ENCODE measurements around the gene RAB11FIP3.

DNA sequence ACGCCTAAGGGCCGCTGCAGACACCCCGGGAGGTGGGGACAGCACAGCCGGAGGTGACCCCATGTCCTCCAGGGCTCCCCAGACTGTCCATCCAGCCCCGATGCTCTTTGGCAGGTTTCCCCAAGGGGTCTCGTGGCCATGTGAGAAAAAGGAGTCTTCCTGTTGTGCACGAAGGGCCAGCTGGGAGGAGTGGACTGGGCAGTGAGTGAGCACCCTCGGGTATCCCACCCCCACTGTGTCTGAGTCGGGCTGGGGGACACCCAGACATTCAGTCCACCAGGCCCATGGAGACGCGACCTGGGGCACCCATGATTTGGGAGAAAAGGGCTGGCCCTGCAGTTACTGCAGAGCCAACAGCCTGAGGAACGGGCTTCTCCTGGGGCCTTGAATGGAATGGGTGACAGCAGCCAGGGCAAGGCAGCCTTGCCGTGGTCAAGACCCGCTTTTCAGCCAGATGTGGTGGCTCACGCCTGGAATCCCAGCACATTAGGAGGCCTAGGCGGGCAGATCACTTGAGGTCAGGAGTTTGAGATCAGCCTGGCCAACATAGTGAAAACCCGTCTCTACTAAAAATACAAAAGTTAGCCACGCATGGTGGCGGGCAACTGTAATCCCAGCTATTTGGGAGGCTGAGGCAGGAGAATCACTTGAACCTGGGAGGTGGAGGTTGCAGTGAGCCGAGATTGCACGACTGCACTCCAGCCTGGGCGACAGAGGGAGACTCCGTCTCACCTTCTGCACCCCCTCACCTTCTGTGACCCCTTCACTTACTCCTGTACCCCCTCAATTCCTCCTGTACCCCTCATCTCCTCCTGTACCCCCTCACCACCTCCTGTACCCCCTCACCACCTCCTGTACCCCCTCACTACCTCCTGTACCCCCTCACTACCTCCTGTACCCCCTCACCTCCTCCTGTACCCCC lies 78.0 kb downstream of the RAB11FIP3 start:
- TF ChIP-seq, protein P1, sequence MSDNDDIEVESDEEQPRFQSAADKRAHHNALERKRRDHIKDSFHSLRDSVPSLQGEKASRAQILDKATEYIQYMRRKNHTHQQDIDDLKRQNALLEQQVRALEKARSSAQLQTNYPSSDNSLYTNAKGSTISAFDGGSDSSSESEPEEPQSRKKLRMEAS (IDR thresholded peaks at IDR 0.05): no peak
- TF ChIP-seq, protein P2, sequence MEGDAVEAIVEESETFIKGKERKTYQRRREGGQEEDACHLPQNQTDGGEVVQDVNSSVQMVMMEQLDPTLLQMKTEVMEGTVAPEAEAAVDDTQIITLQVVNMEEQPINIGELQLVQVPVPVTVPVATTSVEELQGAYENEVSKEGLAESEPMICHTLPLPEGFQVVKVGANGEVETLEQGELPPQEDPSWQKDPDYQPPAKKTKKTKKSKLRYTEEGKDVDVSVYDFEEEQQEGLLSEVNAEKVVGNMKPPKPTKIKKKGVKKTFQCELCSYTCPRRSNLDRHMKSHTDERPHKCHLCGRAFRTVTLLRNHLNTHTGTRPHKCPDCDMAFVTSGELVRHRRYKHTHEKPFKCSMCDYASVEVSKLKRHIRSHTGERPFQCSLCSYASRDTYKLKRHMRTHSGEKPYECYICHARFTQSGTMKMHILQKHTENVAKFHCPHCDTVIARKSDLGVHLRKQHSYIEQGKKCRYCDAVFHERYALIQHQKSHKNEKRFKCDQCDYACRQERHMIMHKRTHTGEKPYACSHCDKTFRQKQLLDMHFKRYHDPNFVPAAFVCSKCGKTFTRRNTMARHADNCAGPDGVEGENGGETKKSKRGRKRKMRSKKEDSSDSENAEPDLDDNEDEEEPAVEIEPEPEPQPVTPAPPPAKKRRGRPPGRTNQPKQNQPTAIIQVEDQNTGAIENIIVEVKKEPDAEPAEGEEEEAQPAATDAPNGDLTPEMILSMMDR (IDR thresholded peaks at IDR 0.05 in 2 of 3, conservative IDR thresholded peaks at IDR 0.05 in 1 of 3; ENCODE audit: borderline replicate concordance in 1 of 3, insufficient read depth in 1 of 3, low read depth in 2 of 3, low read length in 2 of 3): no peak
- TF ChIP-seq, protein P3, sequence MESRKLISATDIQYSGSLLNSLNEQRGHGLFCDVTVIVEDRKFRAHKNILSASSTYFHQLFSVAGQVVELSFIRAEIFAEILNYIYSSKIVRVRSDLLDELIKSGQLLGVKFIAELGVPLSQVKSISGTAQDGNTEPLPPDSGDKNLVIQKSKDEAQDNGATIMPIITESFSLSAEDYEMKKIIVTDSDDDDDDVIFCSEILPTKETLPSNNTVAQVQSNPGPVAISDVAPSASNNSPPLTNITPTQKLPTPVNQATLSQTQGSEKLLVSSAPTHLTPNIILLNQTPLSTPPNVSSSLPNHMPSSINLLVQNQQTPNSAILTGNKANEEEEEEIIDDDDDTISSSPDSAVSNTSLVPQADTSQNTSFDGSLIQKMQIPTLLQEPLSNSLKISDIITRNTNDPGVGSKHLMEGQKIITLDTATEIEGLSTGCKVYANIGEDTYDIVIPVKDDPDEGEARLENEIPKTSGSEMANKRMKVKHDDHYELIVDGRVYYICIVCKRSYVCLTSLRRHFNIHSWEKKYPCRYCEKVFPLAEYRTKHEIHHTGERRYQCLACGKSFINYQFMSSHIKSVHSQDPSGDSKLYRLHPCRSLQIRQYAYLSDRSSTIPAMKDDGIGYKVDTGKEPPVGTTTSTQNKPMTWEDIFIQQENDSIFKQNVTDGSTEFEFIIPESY (IDR thresholded peaks at IDR 0.05; ENCODE audit: extremely low read depth, insufficient replicate concordance, low read length): no peak
- no peak for TF ChIP-seq CEBPB (IDR thresholded peaks at IDR 0.05; ENCODE audit: low read depth)
- no peak for TF ChIP-seq SRF (IDR thresholded peaks at IDR 0.05; ENCODE audit: low read depth)
- no peak for TF ChIP-seq POLR2A (IDR thresholded peaks at IDR 0.05; ENCODE audit: borderline replicate concordance, extremely low read depth, insufficient read depth, insufficient read length)
- TF ChIP-seq, protein P4, sequence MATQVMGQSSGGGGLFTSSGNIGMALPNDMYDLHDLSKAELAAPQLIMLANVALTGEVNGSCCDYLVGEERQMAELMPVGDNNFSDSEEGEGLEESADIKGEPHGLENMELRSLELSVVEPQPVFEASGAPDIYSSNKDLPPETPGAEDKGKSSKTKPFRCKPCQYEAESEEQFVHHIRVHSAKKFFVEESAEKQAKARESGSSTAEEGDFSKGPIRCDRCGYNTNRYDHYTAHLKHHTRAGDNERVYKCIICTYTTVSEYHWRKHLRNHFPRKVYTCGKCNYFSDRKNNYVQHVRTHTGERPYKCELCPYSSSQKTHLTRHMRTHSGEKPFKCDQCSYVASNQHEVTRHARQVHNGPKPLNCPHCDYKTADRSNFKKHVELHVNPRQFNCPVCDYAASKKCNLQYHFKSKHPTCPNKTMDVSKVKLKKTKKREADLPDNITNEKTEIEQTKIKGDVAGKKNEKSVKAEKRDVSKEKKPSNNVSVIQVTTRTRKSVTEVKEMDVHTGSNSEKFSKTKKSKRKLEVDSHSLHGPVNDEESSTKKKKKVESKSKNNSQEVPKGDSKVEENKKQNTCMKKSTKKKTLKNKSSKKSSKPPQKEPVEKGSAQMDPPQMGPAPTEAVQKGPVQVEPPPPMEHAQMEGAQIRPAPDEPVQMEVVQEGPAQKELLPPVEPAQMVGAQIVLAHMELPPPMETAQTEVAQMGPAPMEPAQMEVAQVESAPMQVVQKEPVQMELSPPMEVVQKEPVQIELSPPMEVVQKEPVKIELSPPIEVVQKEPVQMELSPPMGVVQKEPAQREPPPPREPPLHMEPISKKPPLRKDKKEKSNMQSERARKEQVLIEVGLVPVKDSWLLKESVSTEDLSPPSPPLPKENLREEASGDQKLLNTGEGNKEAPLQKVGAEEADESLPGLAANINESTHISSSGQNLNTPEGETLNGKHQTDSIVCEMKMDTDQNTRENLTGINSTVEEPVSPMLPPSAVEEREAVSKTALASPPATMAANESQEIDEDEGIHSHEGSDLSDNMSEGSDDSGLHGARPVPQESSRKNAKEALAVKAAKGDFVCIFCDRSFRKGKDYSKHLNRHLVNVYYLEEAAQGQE (IDR thresholded peaks at IDR 0.05; ENCODE audit: low read depth): no peak
- no peak for TF ChIP-seq ZNF274 (IDR thresholded peaks at IDR 0.05; ENCODE audit: low read depth, low read length)
- TF ChIP-seq EGR1 (IDR thresholded peaks at IDR 0.05; ENCODE audit: low read depth): no peak
- no peak for TF ChIP-seq FOSL1 (IDR thresholded peaks at IDR 0.05; ENCODE audit: low read depth)
- TF ChIP-seq RAD21 (IDR thresholded peaks at IDR 0.05; ENCODE audit: low read depth): no peak
- no peak for TF ChIP-seq JUND (IDR thresholded peaks at IDR 0.05)
- no peak for TF ChIP-seq TCF7L2 (IDR thresholded peaks at IDR 0.05; ENCODE audit: borderline replicate concordance, extremely low read depth, insufficient read depth, insufficient read length)
- no peak for TF ChIP-seq EZH2 (IDR thresholded peaks at IDR 0.05)
